PC-3 (cell line): ENCODE data around the gene VPS54. TPM values are rescaled to one million over a fixed set of nuclear protein-coding genes. Genes with fewer than 3 reads are reported as not detected.
A peak's percentile ranks its signal among the peaks of the same experiment; 100 is the strongest.

ENCODE experiments used
- ATAC-seq: fragments of 200-7000 bp; cut with Tn5 transposase; 2 replicates; pipeline ENCODE4 v1.9.1; 2020; ENCODE audit warnings: mild to moderate bottlenecking, moderate library complexity
- BruUV-seq: library from RNA; stranded (reverse); fragments of 400-500 nt; replicated peaks from 2 replicates; lab custom pipeline; 2021; lab: Mats Ljungman, UMichigan
- CTCF ChIA-PET: fragments of 300-600 bp; sonication (Branson Sonifier 250); formaldehyde crosslinking; loops from one replicate; lab custom pipeline; 2022; ENCODE audit warnings: antibody characterized with exemption; lab: Charles Lee
- POLR2A ChIA-PET: fragments of 300-600 bp; sonication (Branson Sonifier 250); formaldehyde crosslinking; loops from one replicate; lab custom pipeline; 2022; ENCODE audit warnings: antibody characterized with exemption; ENCODE audit not compliant: unreplicated experiment; lab: Charles Lee
- DNase-seq: peaks from one replicate; pipeline ENCODE4 v3.0.0-alpha.2; 2015
- H2AFZ ChIP-seq: fragments of 300-600 bp; sonication (generic); 2 replicates; pipeline ENCODE4 v1.6.0; 2016; ENCODE audit warnings: antibody characterized with exemption, low read length
- H3F3A ChIP-seq: fragments of 300-600 bp; sonication (generic); one replicate; pipeline ENCODE4 v1.6.0; 2017; ENCODE audit warnings: antibody characterized with exemption, low read length, control low read depth, mild to moderate bottlenecking; ENCODE audit not compliant: unreplicated experiment
- H3K27ac ChIP-seq: fragments of 300-600 bp; sonication (generic); 2 replicates; pipeline ENCODE4 v1.5.1; 2016; ENCODE audit warnings: mild to moderate bottlenecking, low read length
- H3K27me3 ChIP-seq: fragments of 300-600 bp; sonication (generic); 2 replicates; pipeline ENCODE4 v1.6.1; 2016; ENCODE audit warnings: low read length, mixed read lengths
- H3K36me3 ChIP-seq: fragments of 300-600 bp; sonication (generic); 2 replicates; pipeline ENCODE4 v1.6.1; 2016; ENCODE audit warnings: low read depth, mixed run types, low read length, mixed read lengths
- H3K4me1 ChIP-seq: fragments of 300-600 bp; sonication (generic); 2 replicates; pipeline ENCODE4 v1.5.1; 2016; ENCODE audit warnings: low read length; ENCODE audit not compliant: insufficient read depth
- H3K4me2 ChIP-seq: fragments of 300-600 bp; sonication (generic); 2 replicates; pipeline ENCODE4 v1.6.0; 2016; ENCODE audit warnings: low read length
- H3K4me3 ChIP-seq: fragments of 300-600 bp; sonication (generic); 2 replicates; pipeline ENCODE4 v1.5.1; 2016; ENCODE audit warnings: mild to moderate bottlenecking, low read length, mixed read lengths
- H3K79me2 ChIP-seq: fragments of 300-600 bp; sonication (generic); 2 replicates; pipeline ENCODE4 v1.6.1; 2017; ENCODE audit warnings: low read length, mixed read lengths
- H3K9ac ChIP-seq: fragments of 300-600 bp; sonication (generic); 2 replicates; pipeline ENCODE4 v1.6.0; 2016; ENCODE audit warnings: mild to moderate bottlenecking, low read length
- H3K9me2 ChIP-seq: fragments of 300-600 bp; sonication (generic); replicated peaks from 2 replicates; pipeline ENCODE4 v1.6.1; 2016; ENCODE audit warnings: mixed run types, low read length, mixed read lengths
- H3K9me3 ChIP-seq: fragments of 300-600 bp; sonication (generic); 2 replicates; pipeline ENCODE4 v1.6.1; 2016; ENCODE audit warnings: low read length, mixed read lengths
- H4K20me1 ChIP-seq: fragments of 300-600 bp; sonication (generic); 2 replicates; pipeline ENCODE4 v1.6.1; 2016; ENCODE audit warnings: low read length, mixed read lengths
- EZH2 ChIP-seq: fragments of 300-600 bp; sonication (generic); IDR thresholded peaks from one replicate; pipeline ENCODE4 v1.6.1; 2017; ENCODE audit warnings: antibody characterized with exemption, mild to moderate bottlenecking, low read length; ENCODE audit not compliant: unreplicated experiment
- EZH2phosphoT487 ChIP-seq: fragments of 300-600 bp; sonication (generic); IDR thresholded peaks from 2 replicates; pipeline ENCODE4 v1.6.1; 2018; ENCODE audit warnings: mild to moderate bottlenecking, antibody characterized with exemption, low read length, borderline replicate concordance
- intact Hi-C: fragments of 100-400 bp; cut with micrococcal nuclease; formaldehyde crosslinking; loops from 2 replicates; pipeline ENCODE4 v1.9.0; 2023
- total RNA-seq: library from RNA; depleted of rRNA; stranded (reverse); fragments of >200 nt; gene quantifications from 2 replicates; pipeline ENCODE4 v1.2.3, GENCODE V29; 2014
- TF ChIP-seq, protein P1 (sequence below): fragments of 300-600 bp; sonication (generic); conservative IDR thresholded peaks from 2 replicates; pipeline ENCODE4 v1.5.1; 2017; ENCODE audit warnings: antibody characterized with exemption, low read depth, mild to moderate bottlenecking, low read length

The VPS54 gene
- total RNA-seq, 1 experiment from 2014 or later: 17.9 TPM

DNA sequence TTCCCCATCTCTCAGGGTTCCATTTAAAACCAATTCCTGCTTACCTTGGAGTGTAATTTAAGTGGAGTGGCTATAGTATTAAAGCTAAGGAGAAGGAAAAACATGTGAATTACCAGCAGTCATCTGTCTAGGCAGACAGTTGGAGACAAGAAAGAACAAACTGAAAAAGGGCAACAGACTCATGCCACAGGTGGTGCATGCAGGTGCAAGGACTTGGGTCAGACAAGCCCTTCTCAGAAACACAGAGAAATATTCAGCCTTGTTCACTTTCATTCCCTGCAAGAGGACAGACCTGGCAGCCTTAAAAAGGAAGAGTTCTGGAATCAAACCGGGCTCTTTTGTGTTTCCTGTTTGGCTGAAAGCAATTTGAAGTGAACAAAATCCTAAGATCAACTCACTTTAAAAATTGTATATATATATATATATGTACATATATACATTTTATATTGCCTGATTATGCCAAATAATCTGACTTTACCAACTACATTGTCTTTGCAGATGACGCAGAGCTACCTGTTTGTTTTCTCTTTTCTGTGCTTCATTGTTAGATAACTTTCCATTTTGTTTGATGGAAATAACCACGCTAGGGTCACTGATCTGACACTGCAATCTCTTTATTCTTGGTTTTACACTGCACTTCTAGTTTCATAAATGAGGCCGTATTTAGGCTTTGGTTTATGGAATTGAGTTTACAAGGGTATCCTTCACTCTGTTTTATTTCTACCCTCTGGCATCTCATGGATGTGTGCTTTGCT lies 35.1 kb upstream of the VPS54 start:
- no TSS peak for BruUV-seq
- Histone ChIP-seq H3K36me3 (no peaks in the 10 kb centered on the region), H3K4me1 (peaks cover 4% of the 10 kb centered on the region; the same call in 1 of the 2 replicates), H3K9ac (no peak overlapping the region), H3K4me2 (no peak overlapping the region), H2AFZ (no peak overlapping the region), H3K9me2 (no peaks in the 10 kb centered on the region), H3K79me2 (no peaks in the 10 kb centered on the region), H3K27me3 (no peaks in the 10 kb centered on the region), H4K20me1 (no peaks in the 10 kb centered on the region), H3K27ac (no peak overlapping the region), H3F3A (no peaks in the 10 kb centered on the region), H3K9me3 (no peaks in the 10 kb centered on the region), H3K4me3 (no peak overlapping the region)
- TF ChIP-seq, protein P1, sequence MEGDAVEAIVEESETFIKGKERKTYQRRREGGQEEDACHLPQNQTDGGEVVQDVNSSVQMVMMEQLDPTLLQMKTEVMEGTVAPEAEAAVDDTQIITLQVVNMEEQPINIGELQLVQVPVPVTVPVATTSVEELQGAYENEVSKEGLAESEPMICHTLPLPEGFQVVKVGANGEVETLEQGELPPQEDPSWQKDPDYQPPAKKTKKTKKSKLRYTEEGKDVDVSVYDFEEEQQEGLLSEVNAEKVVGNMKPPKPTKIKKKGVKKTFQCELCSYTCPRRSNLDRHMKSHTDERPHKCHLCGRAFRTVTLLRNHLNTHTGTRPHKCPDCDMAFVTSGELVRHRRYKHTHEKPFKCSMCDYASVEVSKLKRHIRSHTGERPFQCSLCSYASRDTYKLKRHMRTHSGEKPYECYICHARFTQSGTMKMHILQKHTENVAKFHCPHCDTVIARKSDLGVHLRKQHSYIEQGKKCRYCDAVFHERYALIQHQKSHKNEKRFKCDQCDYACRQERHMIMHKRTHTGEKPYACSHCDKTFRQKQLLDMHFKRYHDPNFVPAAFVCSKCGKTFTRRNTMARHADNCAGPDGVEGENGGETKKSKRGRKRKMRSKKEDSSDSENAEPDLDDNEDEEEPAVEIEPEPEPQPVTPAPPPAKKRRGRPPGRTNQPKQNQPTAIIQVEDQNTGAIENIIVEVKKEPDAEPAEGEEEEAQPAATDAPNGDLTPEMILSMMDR: no peak
- no peak for TF ChIP-seq EZH2
- TF ChIP-seq EZH2phosphoT487: no peak
- ChIA-PET CTCF (interaction anchor here (0.6 kb wide), 1 partner anchor 105 kb away, joined by 6 read pairs; no protein-coding TSS in a partner anchor), POLR2A (interaction anchor here (0.6 kb wide), 1 partner anchor 29 kb away, joined by 3 read pairs; no protein-coding TSS in a partner anchor)
- intact Hi-C loops: no loop called here
- ATAC-seq: no peak
- DNase-seq: no peak

- CTCF ChIA-PET: no interaction called here
- H3K9ac ChIP-seq: no peak overlapping the region
These were observed 33.4 kb upstream of the VPS54 start for GRCh38 chr2:64052463-64053241.

More at GRCh38 chr2:64052463-64053241, 33.4 kb upstream of the VPS54 start:
- peak; percentile 59 for DNase-seq
- Histone ChIP-seq H3K36me3 (no peaks in the 10 kb centered on the region), H4K20me1 (no peaks in the 10 kb centered on the region), H3K9me3 (no peaks in the 10 kb centered on the region), H3K79me2 (no peaks in the 10 kb centered on the region), H3K4me3 (no peak overlapping the region), H3K9me2 (no peaks in the 10 kb centered on the region), H2AFZ (no peak overlapping the region), H3K4me1 (peaks cover 4% of the 10 kb centered on the region; the same call in 1 of the 2 replicates), H3K27ac (no peak overlapping the region), H3K27me3 (no peaks in the 10 kb centered on the region), H3K4me2 (no peak overlapping the region), H3F3A (no peaks in the 10 kb centered on the region)
- POLR2A ChIA-PET: no interaction called here
- intact Hi-C loops: no loop called here
- ATAC-seq: peak; percentile 11; the same call in 1 of the 2 replicates
- no TSS peak for BruUV-seq
- TF ChIP-seq EZH2phosphoT487: no peak
- TF ChIP-seq, protein P1: no peak
- no peak for TF ChIP-seq EZH2
